Measurements from ENCODE around the gene ZNF740. TPM values are rescaled to one million over a fixed set of nuclear protein-coding genes. Genes with fewer than 3 reads are reported as not detected.
"Not testable (repeated sequence)": the region's sequence is repeated elsewhere in the genome, so short reads cannot be mapped to it uniquely, and the experiment has no call there.

ZNF740 gene
- total RNA-seq, 1 donor from 2014 or later = 5.9 TPM

DNA sequence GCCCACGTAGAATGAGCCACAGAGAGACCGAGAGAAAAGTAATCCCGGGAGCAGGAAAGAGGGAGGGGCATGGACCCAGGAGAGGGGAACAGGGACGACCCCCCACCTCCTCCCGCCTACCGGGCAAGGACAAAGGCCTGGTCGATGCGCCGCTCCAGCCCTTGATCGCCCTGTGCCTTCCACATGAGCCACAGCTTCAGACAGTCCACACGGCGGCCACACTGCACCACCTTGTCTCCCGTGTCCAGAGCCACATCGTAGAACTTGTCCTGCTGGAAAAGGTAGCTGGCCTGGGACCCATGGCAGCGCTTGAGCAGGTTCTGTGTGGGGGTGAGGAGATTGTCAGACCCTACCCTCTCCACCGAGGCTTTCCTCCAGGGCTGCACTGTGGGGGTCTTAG is 20.5 kb upstream of the ZNF740 start:
- no peak for TF ChIP-seq CTCF (IDR thresholded peaks at IDR 0.05)
- H3K4me3 ChIP-seq = no peak overlapping the region
- no peaks in the 10 kb centered on the region for H3K27me3 ChIP-seq
- peak overlapping the region; percentile 73 to 96 for H3K27ac ChIP-seq
- intact Hi-C loops (cut with DNase I) = loop anchor here (1.0 to 5.0 kb wide), 5 partner anchors 30 to 127 kb away; partner anchors contain the start of gene IGFBP6
- peaks cover 13 to 26% of the 10 kb centered on the region in 2 donors for H3K4me1 ChIP-seq
- no peaks in the 10 kb centered on the region for H3K36me3 ChIP-seq
- H3K9me3 ChIP-seq = no peaks in the 10 kb centered on the region
- DNase-seq (ENCODE audit: low spot score in 2 of 2) = no peak

DNA sequence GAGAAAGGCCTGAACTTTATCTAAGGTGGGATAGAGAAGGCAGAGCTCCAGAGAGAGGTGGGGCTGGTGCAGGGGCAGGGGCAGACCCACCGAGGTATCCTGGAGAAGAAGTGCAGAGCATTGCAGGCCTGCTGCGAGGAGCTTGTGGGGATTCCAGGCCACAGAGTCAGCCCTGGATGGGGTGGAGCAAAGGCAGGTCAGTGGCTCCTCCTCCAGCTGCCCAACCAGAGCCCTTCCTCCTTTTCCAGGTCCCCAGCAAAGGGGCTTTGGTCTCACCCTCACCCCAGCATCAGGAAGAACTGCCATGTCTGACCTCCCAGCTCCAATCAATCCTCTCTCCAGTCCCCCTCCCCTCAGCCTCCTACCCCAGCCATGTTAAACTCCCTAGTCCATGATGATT is 19.8 kb upstream of the ZNF740 start:
- Histone ChIP-seq H3K27ac (peak overlapping the region in 1 of 2 donors; percentile 11), H3K9me3 (no peaks in the 10 kb centered on the region), H3K4me1 (peaks cover 13 to 25% of the 10 kb centered on the region in 2 donors), H3K36me3 (no peaks in the 10 kb centered on the region), H3K27me3 (no peaks in the 10 kb centered on the region), H3K4me3 (no peak overlapping the region)
- TF ChIP-seq CTCF (IDR thresholded peaks at IDR 0.05) = no peak
- DNase-seq (ENCODE audit: low spot score in 2 of 2) = no peak
- intact Hi-C loops (cut with DNase I) = no loop called here

DNA sequence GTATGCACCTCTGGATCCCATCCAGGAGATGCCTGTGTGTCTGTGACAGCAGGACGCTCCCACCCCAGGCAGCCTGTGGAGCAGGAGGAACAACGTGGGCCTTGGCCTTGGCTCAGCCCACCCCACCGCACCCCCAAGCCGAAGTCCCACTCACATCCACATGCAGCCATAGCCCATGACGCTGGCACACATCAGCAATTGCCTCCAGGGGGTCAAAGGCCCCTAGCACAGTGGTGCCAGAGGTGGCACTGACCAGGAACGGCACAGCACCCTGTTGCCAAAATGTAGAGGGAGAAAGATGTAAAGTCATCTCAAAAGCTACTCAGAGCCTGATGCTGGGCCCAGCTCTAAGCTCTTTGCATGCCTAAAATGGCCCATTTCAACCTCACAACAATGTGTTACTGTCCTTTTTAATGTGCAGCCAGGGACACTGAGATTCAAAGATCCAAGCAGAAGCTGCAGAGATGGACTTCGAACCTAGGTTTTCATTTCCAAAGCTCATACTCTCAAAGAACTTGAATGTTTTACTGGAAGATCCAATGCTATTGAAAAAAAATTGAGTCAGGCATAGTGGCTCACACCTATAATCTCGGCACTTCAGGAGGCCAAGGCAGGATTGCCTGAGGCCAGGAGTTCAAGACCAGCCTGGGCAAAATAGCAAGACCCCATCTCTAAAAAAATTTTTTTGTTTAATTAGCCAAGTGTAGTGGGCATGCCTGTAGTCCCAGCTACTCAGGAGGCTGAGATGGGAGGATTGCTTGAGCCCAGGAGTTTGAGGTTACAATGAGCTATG is 19.2 kb upstream of the ZNF740 start:
- Histone ChIP-seq H3K4me3 (no peak overlapping the region), H3K36me3 (no peaks in the 10 kb centered on the region), H3K27ac (no peak overlapping the region), H3K27me3 (no peaks in the 10 kb centered on the region), H3K9me3 (no peaks in the 10 kb centered on the region), H3K4me1 (peaks cover 13 to 22% of the 10 kb centered on the region in 2 donors)
- intact Hi-C loops (cut with DNase I) = no loop called here
- no peak for DNase-seq (ENCODE audit: low spot score in 2 of 2)
- TF ChIP-seq CTCF (IDR thresholded peaks at IDR 0.05) = no peak

DNA sequence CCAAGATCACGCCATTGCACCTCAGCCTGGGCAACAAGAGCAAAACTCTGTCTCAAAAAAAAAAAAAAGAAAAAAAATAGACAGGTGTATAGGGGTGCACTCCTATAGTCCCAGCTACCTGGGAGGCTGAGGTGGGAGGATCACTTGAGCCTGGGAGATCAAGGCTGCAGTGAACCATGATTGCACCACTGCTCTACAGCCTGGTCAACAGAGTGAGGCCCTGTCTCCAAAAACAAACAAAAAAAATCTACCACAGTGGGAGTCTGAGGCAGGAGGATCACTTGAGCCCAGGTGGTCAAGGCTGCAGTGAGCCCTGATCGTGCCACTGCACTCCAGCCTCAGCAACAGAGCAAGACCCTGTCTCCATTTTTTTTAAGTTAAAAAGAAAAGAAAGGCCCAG is 17.5 kb upstream of the ZNF740 start:
- intact Hi-C loops (cut with DNase I); H3K27me3 ChIP-seq: not testable (repeated sequence)

GRCh38 chr12:53166837-53167236 is 13.7 kb upstream of the ZNF740 start:
- Histone ChIP-seq H3K27me3 (no peaks in the 10 kb centered on the region), H3K4me3 (no peak overlapping the region), H3K36me3 (peaks cover 21 to 22% of the 10 kb centered on the region in 2 donors), H3K4me1 (no peaks in the 10 kb centered on the region), H3K27ac (no peak overlapping the region), H3K9me3 (no peaks in the 10 kb centered on the region)
- no peak for TF ChIP-seq CTCF (IDR thresholded peaks at IDR 0.05)
- intact Hi-C loops (cut with DNase I) = no loop called here
- DNase-seq (ENCODE audit: low spot score in 2 of 2) = no peak

More for the DNA sequence above, 17.5 kb upstream of the ZNF740 start:
- H3K9me3 ChIP-seq; H3K4me3 ChIP-seq; H3K36me3 ChIP-seq; H3K27ac ChIP-seq; DNase-seq (ENCODE audit: low spot score in 2 of 2): not testable (repeated sequence)
- H3K4me1 ChIP-seq = peaks cover 8 to 10% of the 10 kb centered on the region in 2 donors

DNA sequence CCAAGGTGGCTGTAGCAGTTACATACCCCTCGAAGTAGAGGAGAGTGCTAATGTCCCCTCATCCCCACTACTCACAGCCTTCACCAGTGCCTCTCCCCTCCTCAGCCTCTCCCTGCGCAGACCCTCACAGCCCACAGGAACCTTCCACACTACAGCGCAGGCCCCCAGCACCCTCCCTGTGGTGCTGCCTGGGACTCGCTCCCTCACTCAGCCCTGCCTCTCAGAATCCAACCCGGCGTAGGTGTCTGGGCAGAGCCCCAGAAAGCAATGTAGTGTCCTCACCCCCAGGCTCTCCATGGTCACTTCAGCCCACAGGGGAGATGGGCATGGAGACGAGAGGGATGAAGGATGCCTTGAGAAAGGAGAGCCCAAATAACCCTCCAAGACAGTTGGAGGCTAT is 10.9 kb upstream of the ZNF740 start:
- TF ChIP-seq CTCF (IDR thresholded peaks at IDR 0.05) = no peak
- Histone ChIP-seq H3K4me3 (no peak overlapping the region), H3K4me1 (no peaks in the 10 kb centered on the region), H3K27me3 (no peaks in the 10 kb centered on the region), H3K27ac (no peak overlapping the region), H3K36me3 (peaks cover 22 to 27% of the 10 kb centered on the region in 2 donors), H3K9me3 (no peaks in the 10 kb centered on the region)
- intact Hi-C loops (cut with DNase I) = no loop called here
- DNase-seq (ENCODE audit: low spot score in 2 of 2) = peak in 1 of 2 donors; percentile 52

All from ascending aorta (tissue), 2 donors.